ENCODE measurements around the gene ANXA10.
"Not testable (repeated sequence)": the region's sequence is repeated elsewhere in the genome, so short reads cannot be mapped to it uniquely, and the experiment has no call there.

DNA sequence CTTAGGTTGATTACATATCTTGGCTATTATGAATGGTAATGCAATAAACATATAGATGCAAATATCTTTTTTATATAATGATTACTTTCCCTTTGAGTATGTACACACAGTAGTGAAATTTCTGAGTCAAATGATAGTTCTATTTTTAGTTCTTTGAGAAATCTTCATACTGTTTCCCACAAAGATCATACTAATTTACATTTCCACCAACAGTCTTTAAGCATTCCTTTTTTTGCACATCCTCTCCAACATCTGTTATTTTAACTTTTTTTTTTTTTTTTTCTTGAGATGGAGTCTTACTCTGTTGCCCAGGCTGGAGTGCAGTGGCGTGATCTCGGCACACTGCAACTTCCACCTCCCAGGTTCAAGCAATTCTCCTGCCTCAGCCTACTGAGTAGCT lies 45.4 kb downstream of the ANXA10 start:
- not testable (repeated sequence) for TF ChIP-seq ARNT (IDR thresholded peaks at IDR 0.05); TARDBP (IDR thresholded peaks at IDR 0.05); SUZ12 (IDR thresholded peaks at IDR 0.05); ZNF384 (IDR thresholded peaks at IDR 0.05); FOXK2 (IDR thresholded peaks at IDR 0.05); SP1 (IDR thresholded peaks at IDR 0.05); BHLHE40 (IDR thresholded peaks at IDR 0.05; ENCODE audit: borderline replicate concordance); HDGF (IDR thresholded peaks at IDR 0.05; ENCODE audit: borderline replicate concordance); FOXM1 (IDR thresholded peaks at IDR 0.05; ENCODE audit: borderline replicate concordance); L3MBTL2 (conservative IDR thresholded peaks at IDR 0.05); NFRKB (IDR thresholded peaks at IDR 0.05); FOXA1 (IDR thresholded peaks at IDR 0.05); ELF4 (IDR thresholded peaks at IDR 0.05)
- TF ChIP-seq, protein P1, sequence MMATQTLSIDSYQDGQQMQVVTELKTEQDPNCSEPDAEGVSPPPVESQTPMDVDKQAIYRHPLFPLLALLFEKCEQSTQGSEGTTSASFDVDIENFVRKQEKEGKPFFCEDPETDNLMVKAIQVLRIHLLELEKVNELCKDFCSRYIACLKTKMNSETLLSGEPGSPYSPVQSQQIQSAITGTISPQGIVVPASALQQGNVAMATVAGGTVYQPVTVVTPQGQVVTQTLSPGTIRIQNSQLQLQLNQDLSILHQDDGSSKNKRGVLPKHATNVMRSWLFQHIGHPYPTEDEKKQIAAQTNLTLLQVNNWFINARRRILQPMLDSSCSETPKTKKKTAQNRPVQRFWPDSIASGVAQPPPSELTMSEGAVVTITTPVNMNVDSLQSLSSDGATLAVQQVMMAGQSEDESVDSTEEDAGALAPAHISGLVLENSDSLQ (IDR thresholded peaks at IDR 0.05) = not testable (repeated sequence)
